Fibroblast of pulmonary artery (primary cell): Measurements from ENCODE around the gene SNN.

Source experiments
- DNase-seq: peaks from one replicate; pipeline ENCODE4 v3.0.0-alpha.2; 2010; ENCODE audit warnings: low read depth
- H3K4me3 ChIP-seq: replicated peaks from 2 replicates; pipeline ENCODE4 v1.5.1; 2011; ENCODE audit warnings: low read depth, mild to moderate bottlenecking, control low read depth, low read length, moderate library complexity
- CTCF ChIP-seq: IDR thresholded peaks from 2 replicates; pipeline ENCODE4 v1.5.1; 2011; ENCODE audit warnings: mild to moderate bottlenecking, control low read depth, low read length, inconsistent platforms; ENCODE audit errors: missing control alignments

The SNN gene

GRCh38 chr16:11640987-11641817 lies 27.1 kb upstream of the SNN start:
- no peak overlapping the region for H3K4me3 ChIP-seq
- peak; percentile 82 for DNase-seq
- TF ChIP-seq CTCF = peak; percentile 77

- H3K4me3 ChIP-seq = no peak overlapping the region
- DNase-seq = no peak
- no peak for TF ChIP-seq CTCF
Observed at GRCh38 chr16:11642765-11643116, 25.5 kb upstream of the SNN start.

- no peak overlapping the region for H3K4me3 ChIP-seq
- DNase-seq = no peak
- no peak for TF ChIP-seq CTCF
Observed at GRCh38 chr16:11649276-11649675, 19.0 kb upstream of the SNN start.

GRCh38 chr16:11650641-11651591 lies 17.3 kb upstream of the SNN start:
- TF ChIP-seq CTCF = no peak
- no peak for DNase-seq
- H3K4me3 ChIP-seq = no peak overlapping the region

- H3K4me3 ChIP-seq = no peak overlapping the region
- DNase-seq = no peak
- no peak for TF ChIP-seq CTCF
Observed at GRCh38 chr16:11651796-11652195, 16.5 kb upstream of the SNN start.

GRCh38 chr16:11655655-11656054 lies 12.6 kb upstream of the SNN start:
- no peak overlapping the region for H3K4me3 ChIP-seq
- DNase-seq = no peak

More at GRCh38 chr16:11655655-11656054, 12.6 kb upstream of the SNN start:
- no peak for TF ChIP-seq CTCF
